Endothelial cell of umbilical vein (primary cell): ENCODE data around the gene TWIST2. TPM values are rescaled to one million over a fixed set of nuclear protein-coding genes. Genes with fewer than 3 reads are reported as not detected.

Experiments
- BruUV-seq: library from RNA; stranded (reverse); fragments of 400-500 nt; replicated peaks from 2 replicates; lab custom pipeline; 2021; lab: Mats Ljungman, UMichigan
- CTCF ChIA-PET: fragments of 300-600, 350-600 bp; sonication (Branson Sonifier 250); formaldehyde crosslinking; loops from one replicate; lab custom pipeline; 2021; ENCODE audit warnings: antibody characterized with exemption, inconsistent platforms; lab: Charles Lee
- POLR2A ChIA-PET: fragments of 300-600, 350-600 bp; sonication (Branson Sonifier 250); formaldehyde crosslinking; loops from one replicate; lab custom pipeline; 2021; ENCODE audit warnings: antibody characterized with exemption, inconsistent platforms; lab: Charles Lee
- DNase-seq: peaks from one replicate; pipeline ENCODE4 v3.0.0-alpha.2; 2011; ENCODE audit warnings: low read depth, low spot score
- FAIRE-seq: peaks from 2 replicates; lab custom pipeline; 2011; peaks lifted over from hg19 to GRCh38; lab: Jason Lieb, UNC
- H2AFZ ChIP-seq: 2 replicates; pipeline ENCODE4 v1.6.0; 2012; ENCODE audit warnings: low read depth, low read length, control low read depth, inconsistent platforms
- H3K27ac ChIP-seq: 2 replicates; pipeline ENCODE4 v1.5.1; 2011; ENCODE audit warnings: low read depth, mild to moderate bottlenecking, control low read depth, low read length, moderate library complexity; ENCODE audit not compliant: insufficient read depth
- H3K27me3 ChIP-seq, 2 experiments: 2 replicates each; pipeline versions ENCODE4 v1.6.0 to v1.6.1; 2011; ENCODE audit warnings: low read length in 2 of 2, mixed read lengths in 1 of 2; ENCODE audit not compliant: control insufficient read depth in 2 of 2, insufficient read depth in 2 of 2
- H3K36me3 ChIP-seq, 2 experiments: 2 replicates in 1 of 2; 3 replicates in 1 of 2; pipeline ENCODE4 v1.5.1; 2011; ENCODE audit warnings: low read length in 2 of 2, mild to moderate bottlenecking in 1 of 2, moderate library complexity in 1 of 2; ENCODE audit not compliant: control insufficient read depth in 2 of 2, insufficient read depth in 2 of 2; ENCODE audit errors: extremely low read depth in 1 of 2
- H3K4me1 ChIP-seq: 3 replicates; pipeline ENCODE4 v1.5.1; 2011; ENCODE audit warnings: mild to moderate bottlenecking, low read length; ENCODE audit not compliant: control insufficient read depth, insufficient read depth; ENCODE audit errors: extremely low read depth
- H3K4me2 ChIP-seq: 2 replicates; pipeline ENCODE4 v1.6.1; 2011; ENCODE audit warnings: low read length, control low read depth, mixed read lengths; ENCODE audit not compliant: insufficient read depth
- H3K4me3 ChIP-seq, 3 experiments: fragments of 200-600 bp in 1 of 3; sonication (generic), shearing (Covaris generic) in 1 of 3; replicated peaks in 1 of 3; 2 replicates each; pipeline ENCODE4 v1.5.1; 2011 to 2016; ENCODE audit warnings: control low read depth in 3 of 3, low read length in 3 of 3, mild to moderate bottlenecking in 2 of 3, inconsistent platforms in 1 of 3, low read depth in 1 of 3, moderate library complexity in 1 of 3; ENCODE audit not compliant: insufficient read depth in 1 of 3
- H3K79me2 ChIP-seq: 2 replicates; pipeline ENCODE4 v1.6.0; 2012; ENCODE audit warnings: low read length, inconsistent platforms; ENCODE audit not compliant: control insufficient read depth, insufficient read depth
- H3K9ac ChIP-seq: replicated peaks from 2 replicates; pipeline ENCODE3; 2011; ENCODE audit warnings: low read length, control low read depth; ENCODE audit not compliant: insufficient read depth; ENCODE audit errors: extremely low read depth
- H3K9me1 ChIP-seq: replicated peaks from 3 replicates; pipeline ENCODE4 v1.6.0; 2011; ENCODE audit warnings: mild to moderate bottlenecking, low read length; ENCODE audit not compliant: control insufficient read depth, insufficient read depth; ENCODE audit errors: extremely low read depth
- H3K9me3 ChIP-seq: replicated peaks from 2 replicates; pipeline ENCODE4 v1.5.1; 2012; ENCODE audit warnings: low read length, inconsistent platforms; ENCODE audit not compliant: control insufficient read depth, insufficient read depth
- H4K20me1 ChIP-seq: replicated peaks from 2 replicates; pipeline ENCODE3; 2011; ENCODE audit warnings: mild to moderate bottlenecking, low read length; ENCODE audit not compliant: control insufficient read depth, insufficient read depth; ENCODE audit errors: extremely low read depth
- CTCF ChIP-seq, 2 donors: IDR thresholded peaks; 1 replicate in 1 of 2; 2 replicates in 1 of 2; pipeline ENCODE4 v1.5.1; 2011; ENCODE audit warnings: low read length in 2 of 2, mild to moderate bottlenecking in 2 of 2, moderate library complexity in 2 of 2, control low read depth in 1 of 2, inconsistent platforms in 1 of 2, low read depth in 1 of 2; ENCODE audit not compliant: insufficient read depth in 1 of 2; ENCODE audit errors: extremely low read depth in 1 of 2
- EZH2 ChIP-seq: IDR thresholded peaks from 2 replicates; pipeline ENCODE4 v1.6.1; 2012; ENCODE audit warnings: borderline replicate concordance, low read depth, mild to moderate bottlenecking, moderate library complexity, low read length, inconsistent platforms; ENCODE audit not compliant: severe bottlenecking
- FOS ChIP-seq: IDR thresholded peaks from 2 replicates; pipeline ENCODE4 v1.6.1; 2011; ENCODE audit warnings: mild to moderate bottlenecking, low read length, moderate library complexity, borderline replicate concordance; ENCODE audit not compliant: insufficient read depth
- GATA2 ChIP-seq: IDR thresholded peaks from 2 replicates; pipeline ENCODE4 v1.7.0; 2011; ENCODE audit warnings: low read depth, mild to moderate bottlenecking, moderate library complexity, mixed read lengths, low read length; ENCODE audit not compliant: insufficient read length, insufficient read depth
- JUN ChIP-seq: IDR thresholded peaks from 2 replicates; pipeline ENCODE4 v1.6.1; 2011; ENCODE audit warnings: borderline replicate concordance, low read depth; ENCODE audit not compliant: insufficient read length, insufficient read depth
- MAX ChIP-seq: IDR thresholded peaks from 2 replicates; pipeline ENCODE4 v1.6.1; 2011; ENCODE audit not compliant: insufficient read depth, insufficient read length
- MYC ChIP-seq: IDR thresholded peaks from one replicate; pipeline ENCODE4 v1.6.1; 2011; ENCODE audit warnings: mild to moderate bottlenecking, low read depth, low read length
- POLR2A ChIP-seq: IDR thresholded peaks from 2 replicates; pipeline ENCODE4 v1.6.1; 2012; ENCODE audit warnings: low read depth, mild to moderate bottlenecking, control low read depth, low read length
- POLR2AphosphoS5 ChIP-seq: IDR thresholded peaks from 2 replicates; pipeline ENCODE4 v1.6.1; 2012; ENCODE audit warnings: low read depth, mild to moderate bottlenecking, control low read depth, low read length, moderate library complexity; ENCODE audit not compliant: insufficient read depth
- dilution Hi-C: fragments of 300-500 bp; cut with MboI; formaldehyde crosslinking; loops from one replicate; pipeline ENCODE4 v1.15.0; 2019; ENCODE audit warnings: low sequenced_read_pairs; ENCODE audit not compliant: extremely low pct_ligation_motif_present
- intact Hi-C: fragments of 100-400 bp; cut with micrococcal nuclease; formaldehyde crosslinking; loops from one replicate; pipeline ENCODE4 v1.10.0; 2022
- polyA plus RNA-seq, 4 experiments: library from polyadenylated mRNA; depleted of rRNA in 3 of 4; stranded (reverse) in 3 of 4; unstranded in 1 of 4; fragments of >200 nt; gene quantifications; 2 replicates each; pipeline versions ENCODE4 v1.2.1 to v1.2.3, GENCODE V29; 2011 to 2012; ENCODE audit warnings: missing spikeins in 1 of 4
- total RNA-seq: library from RNA; stranded (reverse); gene quantifications from 2 replicates; pipeline ENCODE4 v1.2.3, GENCODE V29; 2021

The TWIST2 gene
- total and polyA plus RNA-seq, 2 donors (not counting 3 experiments of a cell fraction or from before 2014, with no cell fraction given): 2.3 to 3.4 TPM

GRCh38 chr2:238892204-238892500, 44.3 kb downstream of the TWIST2 start:
- Histone ChIP-seq H3K79me2 (no peaks in the 10 kb centered on the region), H3K4me2 (no peak overlapping the region), H3K9me3 (no peaks in the 10 kb centered on the region), H3K9me1 (no peaks in the 10 kb centered on the region), H3K4me1 (peaks cover 12% of the 10 kb centered on the region), H3K36me3 (no peaks in the 10 kb centered on the region), H3K27me3 (no peaks in the 10 kb centered on the region), H4K20me1 (no peaks in the 10 kb centered on the region), H3K27ac (no peak overlapping the region), H3K4me3 (no peak overlapping the region), H2AFZ (no peak overlapping the region), H3K9ac (no peak overlapping the region)
- POLR2A ChIA-PET: no interaction called here
- intact Hi-C loops: no loop called here
- BruUV-seq: no TSS peak
- no peak for DNase-seq
- dilution Hi-C loops: no loop called here
- TF ChIP-seq POLR2AphosphoS5 (no peak), JUN (no peak), FOS (no peak), MAX (no peak), MYC (no peak), GATA2 (no peak), CTCF (IDR thresholded peaks at IDR 0.05; ENCODE audit: extremely low read depth in 1 of 2, insufficient read depth in 1 of 2, low read depth in 1 of 2, low read length in 2 of 2) (no peak), EZH2 (no peak), POLR2A (no peak)
- CTCF ChIA-PET: interaction anchor here (1.2 kb wide), 1 partner anchor 107 kb away, joined by 5 read pairs; no protein-coding TSS in a partner anchor
- no peak for FAIRE-seq
